BLaER1 treated with 17β-estradiol and CSF1 and Interleukin-3, amounts not matched to agents 10 nM and 100 nM (cell line): ENCODE measurements around the gene PRKCH.
A peak's percentile ranks its signal among the peaks of the same experiment; 100 is the strongest.

Source experiments
- H3K27ac ChIP-seq, 11 experiments: shearing (Covaris generic); formaldehyde crosslinking; 2 replicates each; pipeline ENCODE4 v1.8.1; 2022
- H3K27me3 ChIP-seq, 11 experiments: shearing (Covaris generic); formaldehyde crosslinking; 2 replicates each; pipeline ENCODE4 v1.8.1; 2022
- H3K36me3 ChIP-seq, 11 experiments: shearing (Covaris generic); formaldehyde crosslinking; 2 replicates each; pipeline ENCODE4 v1.8.1; 2022
- H3K4me1 ChIP-seq, 10 experiments: shearing (Covaris generic); formaldehyde crosslinking; 2 replicates each; pipeline ENCODE4 v1.8.1; 2022
- H3K4me2 ChIP-seq, 11 experiments: shearing (Covaris generic); formaldehyde crosslinking; 2 replicates each; pipeline ENCODE4 v1.8.1; 2022
- H3K4me3 ChIP-seq, 10 experiments: shearing (Covaris generic); formaldehyde crosslinking; 2 replicates each; pipeline ENCODE4 v1.8.1; 2022
- H3K9ac ChIP-seq, 11 experiments: shearing (Covaris generic); formaldehyde crosslinking; 2 replicates each; pipeline ENCODE4 v1.8.1; 2022
- H3K9me3 ChIP-seq, 11 experiments: shearing (Covaris generic); formaldehyde crosslinking; replicated peaks in 1 of 11; 2 replicates each; pipeline ENCODE4 v1.8.1; 2022
- H4K20me1 ChIP-seq, 11 experiments: shearing (Covaris generic); formaldehyde crosslinking; 2 replicates each; pipeline ENCODE4 v1.8.1; 2022
- Cebpa-rat ChIP-seq, 11 experiments: shearing (Covaris generic); IDR thresholded peaks; 2 replicates each; pipeline ENCODE4 v1.8.1; 2022

Gene PRKCH

GRCh38 chr14:61397615-61398014 is 76.2 kb downstream of the PRKCH start:
- H4K20me1 ChIP-seq: no peaks in the 10 kb centered on the region
- H3K9me3 ChIP-seq: peaks cover 0 to 9% (median 0%) of the 10 kb centered on the region in 11 experiments; a peak in 3 of 22 replicates
- H3K4me1 ChIP-seq: no peaks in the 10 kb centered on the region; a peak in 1 of 20 replicates
- H3K27me3 ChIP-seq: no peaks in the 10 kb centered on the region
- peaks cover 0 to 22% (median 4%) of the 10 kb centered on the region in 11 experiments; a peak in 6 of 22 replicates for H3K36me3 ChIP-seq
- TF ChIP-seq Cebpa-rat (IDR thresholded peaks at IDR 0.05): no peak
- no peak overlapping the region for H3K27ac ChIP-seq
- no peak overlapping the region for H3K4me2 ChIP-seq
- H3K9ac ChIP-seq: no peak overlapping the region
- no peak overlapping the region for H3K4me3 ChIP-seq

GRCh38 chr14:61398221-61398620 is 76.8 kb downstream of the PRKCH start:
- TF ChIP-seq Cebpa-rat (IDR thresholded peaks at IDR 0.05): no peak
- peaks cover under 1 to 6% (median 2%) of the 10 kb centered on the region in 10 experiments; a peak in 17 of 20 replicates for H3K4me1 ChIP-seq
- no peaks in the 10 kb centered on the region for H4K20me1 ChIP-seq
- H3K36me3 ChIP-seq: peaks cover 0 to 22% (median 4%) of the 10 kb centered on the region in 11 experiments; a peak in 6 of 22 replicates
- H3K27me3 ChIP-seq: no peaks in the 10 kb centered on the region
- no peak overlapping the region for H3K4me3 ChIP-seq
- H3K9me3 ChIP-seq: peaks cover 0 to 9% (median 0%) of the 10 kb centered on the region in 11 experiments; a peak in 3 of 22 replicates
- no peak overlapping the region for H3K4me2 ChIP-seq
- no peak overlapping the region for H3K27ac ChIP-seq
- H3K9ac ChIP-seq: no peak overlapping the region

- Histone ChIP-seq H3K4me1 (peaks cover 10 to 16% (median 11%) of the 10 kb centered on the region in 10 experiments; a peak in 19 of 20 replicates), H3K27me3 (no peaks in the 10 kb centered on the region), H3K9ac (no peak overlapping the region), H3K9me3 (no peaks in the 10 kb centered on the region), H3K4me3 (no peak overlapping the region), H4K20me1 (no peaks in the 10 kb centered on the region), H3K36me3 (peaks cover 0 to 15% (median under 1%) of the 10 kb centered on the region in 11 experiments; a peak in 5 of 22 replicates), H3K4me2 (no peak overlapping the region), H3K27ac (no peak overlapping the region)
- no peak for TF ChIP-seq Cebpa-rat (IDR thresholded peaks at IDR 0.05)
Measured at GRCh38 chr14:61399365-61399764, 78.0 kb downstream of the PRKCH start.

- Histone ChIP-seq H3K9ac (no peak overlapping the region), H3K27ac (no peak overlapping the region), H3K9me3 (peaks cover 0 to 12% (median 0%) of the 10 kb centered on the region in 11 experiments; a peak in 2 of 22 replicates), H3K4me2 (no peak overlapping the region), H4K20me1 (no peaks in the 10 kb centered on the region), H3K4me1 (peaks cover 10 to 21% (median 11%) of the 10 kb centered on the region in 10 experiments; a peak in 19 of 20 replicates), H3K4me3 (no peak overlapping the region), H3K27me3 (no peaks in the 10 kb centered on the region), H3K36me3 (peaks cover 0 to 5% (median 0%) of the 10 kb centered on the region in 11 experiments; a peak in 1 of 22 replicates)
- no peak for TF ChIP-seq Cebpa-rat (IDR thresholded peaks at IDR 0.05)
Measured at GRCh38 chr14:61401461-61401860, 80.1 kb downstream of the PRKCH start.

- Histone ChIP-seq H3K4me3 (no peak overlapping the region), H3K27ac (peak overlapping the region in 7 of 11 experiments; percentile 2 to 68 (median 32); a peak in 7 of 22 replicates), H3K27me3 (no peaks in the 10 kb centered on the region), H3K4me1 (peaks cover 10 to 21% (median 11%) of the 10 kb centered on the region in 10 experiments; a peak in 19 of 20 replicates), H3K36me3 (peaks cover 0 to 5% (median 0%) of the 10 kb centered on the region in 11 experiments; a peak in 1 of 22 replicates), H3K4me2 (peak overlapping the region; percentile 32 to 76 (median 56); a peak in 21 of 22 replicates), H3K9ac (peak overlapping the region in 8 of 11 experiments; percentile 5 to 58 (median 46); a peak in 11 of 22 replicates), H4K20me1 (no peaks in the 10 kb centered on the region), H3K9me3 (peaks cover 0 to 18% (median 0%) of the 10 kb centered on the region in 11 experiments; a peak in 4 of 22 replicates)
- TF ChIP-seq Cebpa-rat (IDR thresholded peaks at IDR 0.05): no peak
Measured at GRCh38 chr14:61403411-61403810, 82.0 kb downstream of the PRKCH start.

GRCh38 chr14:61404637-61405036 is 83.3 kb downstream of the PRKCH start:
- H3K27ac ChIP-seq: no peak overlapping the region
- TF ChIP-seq Cebpa-rat (IDR thresholded peaks at IDR 0.05): no peak
- H3K9ac ChIP-seq: no peak overlapping the region
- H3K4me1 ChIP-seq: peaks cover 10 to 21% (median 11%) of the 10 kb centered on the region in 10 experiments; a peak in 19 of 20 replicates
- peak overlapping the region in 4 of 11 experiments; percentile 3 to 15 (median 4); a peak in 3 of 22 replicates for H3K4me2 ChIP-seq
- no peaks in the 10 kb centered on the region for H3K27me3 ChIP-seq
- H3K4me3 ChIP-seq: no peak overlapping the region
- H3K9me3 ChIP-seq: peaks cover 0 to 18% (median 7%) of the 10 kb centered on the region in 11 experiments; a peak in 6 of 22 replicates
- no peaks in the 10 kb centered on the region for H4K20me1 ChIP-seq
- peaks cover 0 to 5% (median 0%) of the 10 kb centered on the region in 11 experiments; a peak in 2 of 22 replicates for H3K36me3 ChIP-seq

- TF ChIP-seq Cebpa-rat (IDR thresholded peaks at IDR 0.05): no peak
- Histone ChIP-seq H3K27ac (no peak overlapping the region), H3K4me1 (peaks cover 10 to 21% (median 11%) of the 10 kb centered on the region in 10 experiments; a peak in 19 of 20 replicates), H3K4me2 (no peak overlapping the region), H3K9me3 (peaks cover 0 to 18% (median 7%) of the 10 kb centered on the region in 11 experiments; a peak in 7 of 22 replicates), H3K27me3 (no peaks in the 10 kb centered on the region), H4K20me1 (no peaks in the 10 kb centered on the region), H3K4me3 (no peak overlapping the region), H3K9ac (no peak overlapping the region), H3K36me3 (peaks cover 0 to 12% (median 0%) of the 10 kb centered on the region in 11 experiments; a peak in 8 of 22 replicates)
Measured at GRCh38 chr14:61406198-61406597, 84.8 kb downstream of the PRKCH start.

- H3K27me3 ChIP-seq: no peaks in the 10 kb centered on the region
- no peak for TF ChIP-seq Cebpa-rat (IDR thresholded peaks at IDR 0.05)
- no peak overlapping the region for H3K9ac ChIP-seq
- H3K36me3 ChIP-seq: peaks cover 0 to 15% (median 0%) of the 10 kb centered on the region in 11 experiments; a peak in 8 of 22 replicates
- no peak overlapping the region for H3K4me3 ChIP-seq
- no peak overlapping the region for H3K27ac ChIP-seq
- H3K9me3 ChIP-seq: peaks cover 0 to 18% (median 7%) of the 10 kb centered on the region in 11 experiments; a peak in 7 of 22 replicates
- H4K20me1 ChIP-seq: no peaks in the 10 kb centered on the region
- H3K4me2 ChIP-seq: no peak overlapping the region
- H3K4me1 ChIP-seq: peaks cover 10 to 21% (median 11%) of the 10 kb centered on the region in 10 experiments; a peak in 19 of 20 replicates
Measured at GRCh38 chr14:61406675-61407074, 85.3 kb downstream of the PRKCH start.

- Histone ChIP-seq H3K4me3 (no peak overlapping the region), H3K4me1 (peaks cover 6 to 14% (median 9%) of the 10 kb centered on the region in 10 experiments; a peak in 19 of 20 replicates), H3K9ac (no peak overlapping the region), H3K4me2 (no peak overlapping the region), H3K9me3 (peaks cover 0 to 18% (median 7%) of the 10 kb centered on the region in 11 experiments; a peak in 7 of 22 replicates), H3K27me3 (no peaks in the 10 kb centered on the region), H3K27ac (no peak overlapping the region), H3K36me3 (peaks cover 0 to 16% (median 0%) of the 10 kb centered on the region in 11 experiments; a peak in 8 of 22 replicates), H4K20me1 (no peaks in the 10 kb centered on the region; a peak in 1 of 22 replicates)
- TF ChIP-seq Cebpa-rat (IDR thresholded peaks at IDR 0.05): no peak
Measured at GRCh38 chr14:61408498-61408897, 87.1 kb downstream of the PRKCH start.
